Measurements from ENCODE around the gene IL10.

GRCh38 chr1:206744683-206745082, 27.6 kb downstream of the IL10 start:
- TF ChIP-seq CTCF (conservative IDR thresholded peaks at IDR 0.05; ENCODE audit: low read length) (no peak), EZH2phosphoT487 (IDR thresholded peaks at IDR 0.05; ENCODE audit: borderline replicate concordance) (no peak)

All from Loucy (cell line).